ENCODE results near the gene TPBG.

TPBG gene

GRCh38 chr6:82364087-82365015, 734 bp downstream of the TPBG start:
- H3K4me3 ChIP-seq (ENCODE audit: low read depth, low read length) = peak overlapping the region; percentile 82
- TF ChIP-seq CTCF (conservative IDR thresholded peaks at IDR 0.05; ENCODE audit: low read depth, low read length) = no peak
- peak; percentile 59 for DNase-seq (ENCODE audit: low read depth)

GRCh38 chr6:82365016-82365795, 1.6 kb downstream of the TPBG start:
- H3K4me3 ChIP-seq (ENCODE audit: low read depth, low read length) = peak overlapping the region; percentile 82
- TF ChIP-seq CTCF (conservative IDR thresholded peaks at IDR 0.05; ENCODE audit: low read depth, low read length) = peak; percentile 27
- DNase-seq (ENCODE audit: low read depth) = peak; percentile 43

GRCh38 chr6:82367704-82368103, 4.1 kb downstream of the TPBG start:
- H3K4me3 ChIP-seq (ENCODE audit: low read depth, low read length) = no peak overlapping the region
- TF ChIP-seq CTCF (conservative IDR thresholded peaks at IDR 0.05; ENCODE audit: low read depth, low read length) = no peak

GRCh38 chr6:82370788-82371187, 7.2 kb downstream of the TPBG start:
- no peak for DNase-seq (ENCODE audit: low read depth)
- no peak for TF ChIP-seq CTCF (conservative IDR thresholded peaks at IDR 0.05; ENCODE audit: low read depth, low read length)
- no peak overlapping the region for H3K4me3 ChIP-seq (ENCODE audit: low read depth, low read length)

More at GRCh38 chr6:82367704-82368103, 4.1 kb downstream of the TPBG start:
- no peak for DNase-seq (ENCODE audit: low read depth)

- peak; percentile 15 for DNase-seq (ENCODE audit: low read depth)
- no peak for TF ChIP-seq CTCF (conservative IDR thresholded peaks at IDR 0.05; ENCODE audit: low read depth, low read length)
- no peak overlapping the region for H3K4me3 ChIP-seq (ENCODE audit: low read depth, low read length)
Observed at GRCh38 chr6:82371799-82372546, 8.4 kb downstream of the TPBG start.

- TF ChIP-seq CTCF (conservative IDR thresholded peaks at IDR 0.05; ENCODE audit: low read depth, low read length) = no peak
- no peak for DNase-seq (ENCODE audit: low read depth)
- H3K4me3 ChIP-seq (ENCODE audit: low read depth, low read length) = no peak overlapping the region
Observed at GRCh38 chr6:82372656-82373055, 9.0 kb downstream of the TPBG start.

Measured in choroid plexus epithelial cell (primary cell).